HL-60 (cell line): Measurements from ENCODE around the gene DNAH10.
A peak's percentile ranks its signal among the peaks of the same experiment; 100 is the strongest.

Experiments
- DNase-seq, 2 experiments: peaks; one replicate each; pipeline ENCODE4 v3.0.0-alpha.2; 2010 to 2020; ENCODE audit warnings: low read depth in 1 of 2, low spot score in 1 of 2
- H3K27ac ChIP-seq: fragments of 250-450 bp; sonication (Bioruptor Pico); replicated peaks from 2 replicates; pipeline ENCODE4 v1.5.1; 2020; ENCODE audit warnings: mild to moderate bottlenecking, moderate library complexity
- H3K27me3 ChIP-seq: fragments of 250-450 bp; sonication (Bioruptor Pico); 2 replicates; pipeline ENCODE4 v1.5.1; 2021; ENCODE audit warnings: mild to moderate bottlenecking, moderate library complexity; ENCODE audit not compliant: insufficient read depth, poor library complexity, severe bottlenecking
- H3K4me3 ChIP-seq: replicated peaks from 2 replicates; pipeline ENCODE4 v1.5.1; 2011; ENCODE audit warnings: mild to moderate bottlenecking, control low read depth, low read length; ENCODE audit not compliant: insufficient read depth
- GABPA ChIP-seq: IDR thresholded peaks from 2 replicates; pipeline ENCODE4 v1.6.1; 2012; ENCODE audit warnings: low read depth
- POLR2AphosphoS5 ChIP-seq: IDR thresholded peaks from 2 replicates; pipeline ENCODE4 v1.6.1; 2012; ENCODE audit warnings: low read depth
- SPI1 ChIP-seq: IDR thresholded peaks from 2 replicates; pipeline ENCODE4 v1.6.1; 2012; ENCODE audit warnings: low read depth, mild to moderate bottlenecking, borderline replicate concordance
- TF ChIP-seq, protein P1 (sequence below): IDR thresholded peaks from 2 replicates; pipeline ENCODE4 v1.6.1; 2012; ENCODE audit warnings: low read depth; ENCODE audit not compliant: insufficient replicate concordance
- TF ChIP-seq, protein P2 (sequence below): IDR thresholded peaks from one replicate; pipeline ENCODE4 v1.5.1; 2011; ENCODE audit warnings: low read length, control low read depth, inconsistent platforms; ENCODE audit not compliant: insufficient read depth

Gene DNAH10

DNA sequence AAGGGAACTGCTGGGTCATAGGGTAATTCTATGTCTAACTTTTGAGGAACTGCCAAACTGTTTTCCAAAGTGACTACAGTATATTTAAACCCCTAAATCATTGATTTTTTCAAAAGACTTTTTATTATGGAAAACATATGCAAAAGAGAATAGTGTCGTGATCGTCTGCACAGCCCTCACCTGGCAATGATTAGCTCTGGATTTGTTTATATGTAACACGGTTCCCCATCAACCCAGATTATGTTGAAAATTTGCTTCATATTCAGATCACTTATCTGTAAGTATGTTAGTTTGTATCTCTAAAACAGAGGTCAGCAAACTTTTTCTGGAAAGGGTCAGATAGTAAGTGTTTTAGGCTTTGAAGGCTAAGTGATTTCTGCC lies 157.9 kb downstream of the DNAH10 start:
- TF ChIP-seq SPI1 (no peak; the same call in 1 of the 2 replicates), POLR2AphosphoS5 (no peak), GABPA (no peak)
- TF ChIP-seq, protein P1, sequence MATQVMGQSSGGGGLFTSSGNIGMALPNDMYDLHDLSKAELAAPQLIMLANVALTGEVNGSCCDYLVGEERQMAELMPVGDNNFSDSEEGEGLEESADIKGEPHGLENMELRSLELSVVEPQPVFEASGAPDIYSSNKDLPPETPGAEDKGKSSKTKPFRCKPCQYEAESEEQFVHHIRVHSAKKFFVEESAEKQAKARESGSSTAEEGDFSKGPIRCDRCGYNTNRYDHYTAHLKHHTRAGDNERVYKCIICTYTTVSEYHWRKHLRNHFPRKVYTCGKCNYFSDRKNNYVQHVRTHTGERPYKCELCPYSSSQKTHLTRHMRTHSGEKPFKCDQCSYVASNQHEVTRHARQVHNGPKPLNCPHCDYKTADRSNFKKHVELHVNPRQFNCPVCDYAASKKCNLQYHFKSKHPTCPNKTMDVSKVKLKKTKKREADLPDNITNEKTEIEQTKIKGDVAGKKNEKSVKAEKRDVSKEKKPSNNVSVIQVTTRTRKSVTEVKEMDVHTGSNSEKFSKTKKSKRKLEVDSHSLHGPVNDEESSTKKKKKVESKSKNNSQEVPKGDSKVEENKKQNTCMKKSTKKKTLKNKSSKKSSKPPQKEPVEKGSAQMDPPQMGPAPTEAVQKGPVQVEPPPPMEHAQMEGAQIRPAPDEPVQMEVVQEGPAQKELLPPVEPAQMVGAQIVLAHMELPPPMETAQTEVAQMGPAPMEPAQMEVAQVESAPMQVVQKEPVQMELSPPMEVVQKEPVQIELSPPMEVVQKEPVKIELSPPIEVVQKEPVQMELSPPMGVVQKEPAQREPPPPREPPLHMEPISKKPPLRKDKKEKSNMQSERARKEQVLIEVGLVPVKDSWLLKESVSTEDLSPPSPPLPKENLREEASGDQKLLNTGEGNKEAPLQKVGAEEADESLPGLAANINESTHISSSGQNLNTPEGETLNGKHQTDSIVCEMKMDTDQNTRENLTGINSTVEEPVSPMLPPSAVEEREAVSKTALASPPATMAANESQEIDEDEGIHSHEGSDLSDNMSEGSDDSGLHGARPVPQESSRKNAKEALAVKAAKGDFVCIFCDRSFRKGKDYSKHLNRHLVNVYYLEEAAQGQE, result no peak
- TF ChIP-seq, protein P2, sequence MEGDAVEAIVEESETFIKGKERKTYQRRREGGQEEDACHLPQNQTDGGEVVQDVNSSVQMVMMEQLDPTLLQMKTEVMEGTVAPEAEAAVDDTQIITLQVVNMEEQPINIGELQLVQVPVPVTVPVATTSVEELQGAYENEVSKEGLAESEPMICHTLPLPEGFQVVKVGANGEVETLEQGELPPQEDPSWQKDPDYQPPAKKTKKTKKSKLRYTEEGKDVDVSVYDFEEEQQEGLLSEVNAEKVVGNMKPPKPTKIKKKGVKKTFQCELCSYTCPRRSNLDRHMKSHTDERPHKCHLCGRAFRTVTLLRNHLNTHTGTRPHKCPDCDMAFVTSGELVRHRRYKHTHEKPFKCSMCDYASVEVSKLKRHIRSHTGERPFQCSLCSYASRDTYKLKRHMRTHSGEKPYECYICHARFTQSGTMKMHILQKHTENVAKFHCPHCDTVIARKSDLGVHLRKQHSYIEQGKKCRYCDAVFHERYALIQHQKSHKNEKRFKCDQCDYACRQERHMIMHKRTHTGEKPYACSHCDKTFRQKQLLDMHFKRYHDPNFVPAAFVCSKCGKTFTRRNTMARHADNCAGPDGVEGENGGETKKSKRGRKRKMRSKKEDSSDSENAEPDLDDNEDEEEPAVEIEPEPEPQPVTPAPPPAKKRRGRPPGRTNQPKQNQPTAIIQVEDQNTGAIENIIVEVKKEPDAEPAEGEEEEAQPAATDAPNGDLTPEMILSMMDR, result no peak
- H3K27ac ChIP-seq, result no peak overlapping the region
- H3K4me3 ChIP-seq, result no peak overlapping the region
- H3K27me3 ChIP-seq, result no peaks in the 10 kb centered on the region
- no peak for DNase-seq

DNA sequence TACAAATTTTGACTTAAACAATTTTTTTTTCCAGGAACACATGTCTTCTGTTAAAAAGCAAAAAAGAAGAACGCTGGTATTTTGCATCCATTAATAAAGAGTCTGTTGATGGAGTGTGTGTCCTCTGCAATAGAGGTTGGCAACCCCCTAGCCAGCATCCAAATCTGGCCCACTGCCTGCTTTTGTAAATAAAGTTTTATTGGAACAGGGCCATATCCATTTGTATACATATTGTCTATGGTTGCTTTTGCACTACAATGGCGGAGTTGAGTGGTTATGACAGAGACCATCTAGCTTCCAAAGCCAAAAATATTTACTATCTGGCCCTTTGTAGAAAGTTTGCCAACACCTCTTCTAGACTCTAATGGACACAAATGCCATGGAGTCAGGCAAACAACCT lies 160.9 kb downstream of the DNAH10 start:
- no peak overlapping the region for H3K4me3 ChIP-seq
- no peak for TF ChIP-seq GABPA
- TF ChIP-seq POLR2AphosphoS5, result no peak
- TF ChIP-seq, protein P2, result no peak
- no peak for TF ChIP-seq SPI1
- TF ChIP-seq, protein P1, result no peak
- DNase-seq, result no peak
- no peak overlapping the region for H3K27ac ChIP-seq
- H3K27me3 ChIP-seq, result no peaks in the 10 kb centered on the region

DNA sequence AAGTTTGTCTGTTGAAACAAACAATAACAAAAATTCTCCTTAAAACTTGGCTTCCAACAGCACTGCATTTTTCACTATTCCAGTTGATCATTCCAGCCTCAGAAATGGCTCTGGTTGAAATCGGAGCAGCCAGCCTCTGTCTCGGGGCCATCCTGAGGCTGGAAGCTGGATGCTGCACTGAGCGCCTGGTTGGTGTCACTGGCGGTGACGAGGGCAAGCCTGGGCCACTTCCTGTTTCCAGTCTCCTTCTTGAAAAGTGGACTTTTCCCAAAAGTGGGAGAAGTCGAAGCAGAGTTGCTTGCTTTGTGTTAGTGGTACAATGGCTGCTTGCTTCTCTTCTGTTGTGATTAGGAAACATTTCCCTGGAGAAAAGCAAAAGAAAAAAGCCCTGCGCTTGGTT lies 161.8 kb downstream of the DNAH10 start:
- no peak for DNase-seq
- TF ChIP-seq POLR2AphosphoS5 (no peak), SPI1 (peak; percentile 26; the same call in 1 of the 2 replicates)
- H3K27me3 ChIP-seq, result peaks cover under 1% of the 10 kb centered on the region
- H3K27ac ChIP-seq, result no peak overlapping the region
- no peak overlapping the region for H3K4me3 ChIP-seq

DNA sequence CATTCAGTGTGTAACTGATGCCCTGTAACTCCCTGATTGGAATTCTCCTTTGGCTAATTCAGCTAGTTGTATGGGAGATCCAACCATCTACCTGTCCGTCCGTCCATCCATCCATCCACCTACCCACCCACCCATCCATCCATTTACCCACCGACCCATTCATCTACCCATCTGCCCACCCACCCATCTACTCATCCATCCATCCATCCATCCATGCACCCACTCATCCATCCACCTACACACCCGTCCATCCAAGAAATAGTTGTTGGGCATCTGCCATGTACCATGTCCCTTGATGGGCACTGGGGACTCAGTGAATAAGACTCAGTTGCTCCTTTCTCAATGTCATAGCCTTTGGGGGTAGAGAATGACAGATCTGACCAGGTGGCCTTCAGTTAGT lies 162.4 kb downstream of the DNAH10 start:
- Histone ChIP-seq H3K4me3 (no peak overlapping the region), H3K27me3 (peaks cover 2% of the 10 kb centered on the region), H3K27ac (no peak overlapping the region)
- TF ChIP-seq GABPA (no peak), POLR2AphosphoS5 (no peak), SPI1 (no peak)
- TF ChIP-seq, protein P2, result no peak
- TF ChIP-seq, protein P1, result no peak
- DNase-seq, result no peak
